ENCODE results near the gene GPC5. TPM values are rescaled to one million over a fixed set of nuclear protein-coding genes. Genes with fewer than 3 reads are reported as not detected.
"Not testable (repeated sequence)": the region's sequence is repeated elsewhere in the genome, so short reads cannot be mapped to it uniquely, and the experiment has no call there.

GPC5 gene
- total RNA-seq, 1 experiment from 2014 or later = 0.11 TPM

- no peak for DNase-seq (ENCODE audit: low read depth)
These were observed 1321.4 kb downstream of the GPC5 start for GRCh38 chr13:92719868-92720267.

DNA sequence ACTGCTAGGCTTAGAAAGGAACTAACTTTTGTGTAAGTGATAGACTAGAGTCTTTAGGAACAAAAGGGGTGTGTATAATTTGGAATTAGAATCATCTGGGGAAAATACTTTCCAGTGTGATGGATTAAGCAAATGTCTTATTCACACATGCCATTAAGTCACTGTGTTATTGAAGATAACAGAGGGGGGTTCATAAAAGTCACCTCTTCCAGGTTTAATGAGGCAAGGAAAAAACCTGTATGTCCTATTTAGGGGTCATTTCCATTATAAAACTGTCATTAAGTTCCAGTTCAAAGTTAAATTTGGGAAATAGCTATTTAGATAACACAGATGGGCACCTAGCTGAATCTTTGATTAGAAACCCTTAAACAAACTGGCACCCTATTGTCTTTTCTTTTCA is 1323.2 kb downstream of the GPC5 start:
- DNase-seq (ENCODE audit: low read depth) = no peak

- no peak for DNase-seq (ENCODE audit: low read depth)
These were observed 1328.7 kb downstream of the GPC5 start for GRCh38 chr13:92727118-92727517.

DNA sequence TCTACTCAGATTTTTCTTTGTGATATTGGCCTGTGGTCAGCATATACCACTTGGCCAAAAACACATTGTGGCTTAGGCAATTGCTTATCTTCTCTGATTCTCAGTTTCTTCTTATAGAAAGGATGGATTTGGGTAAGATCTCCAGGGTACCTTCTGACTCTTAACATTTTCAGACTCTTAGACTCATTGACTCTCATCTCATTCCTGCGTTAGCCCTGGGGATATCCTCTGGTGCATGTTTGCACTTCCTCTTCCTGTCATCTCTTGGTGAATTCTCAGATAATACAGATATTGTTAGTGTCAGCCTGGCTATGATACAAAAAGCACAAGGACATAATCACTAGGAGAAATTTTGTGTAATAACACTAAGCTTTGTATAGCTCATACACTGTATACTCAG is 1335.6 kb downstream of the GPC5 start:
- no peak for DNase-seq (ENCODE audit: low read depth)

- no peak for DNase-seq (ENCODE audit: low read depth)
These were observed 1336.1 kb downstream of the GPC5 start for GRCh38 chr13:92734545-92734944.

DNA sequence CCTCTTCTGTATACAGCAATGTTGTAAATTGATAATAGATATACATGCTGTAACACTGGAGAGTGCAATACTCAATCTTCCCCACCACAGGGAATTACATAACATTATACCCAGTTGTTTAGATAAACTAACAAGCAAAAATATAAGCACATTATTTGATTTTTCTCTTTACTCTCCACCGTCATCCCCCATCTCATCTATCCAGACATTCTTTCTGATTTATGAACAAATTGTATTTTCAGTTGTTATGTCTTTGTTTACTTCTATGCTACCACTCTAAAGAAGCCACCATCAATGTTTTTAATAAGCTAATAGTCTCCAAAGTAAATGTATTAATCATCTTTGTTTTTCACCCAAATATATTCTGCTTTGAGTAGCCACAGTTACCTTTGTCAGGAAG is 1337.5 kb downstream of the GPC5 start:
- DNase-seq (ENCODE audit: low read depth) = no peak

GRCh38 chr13:92739306-92739818 is 1340.9 kb downstream of the GPC5 start:
- no peak for DNase-seq (ENCODE audit: low read depth)

DNA sequence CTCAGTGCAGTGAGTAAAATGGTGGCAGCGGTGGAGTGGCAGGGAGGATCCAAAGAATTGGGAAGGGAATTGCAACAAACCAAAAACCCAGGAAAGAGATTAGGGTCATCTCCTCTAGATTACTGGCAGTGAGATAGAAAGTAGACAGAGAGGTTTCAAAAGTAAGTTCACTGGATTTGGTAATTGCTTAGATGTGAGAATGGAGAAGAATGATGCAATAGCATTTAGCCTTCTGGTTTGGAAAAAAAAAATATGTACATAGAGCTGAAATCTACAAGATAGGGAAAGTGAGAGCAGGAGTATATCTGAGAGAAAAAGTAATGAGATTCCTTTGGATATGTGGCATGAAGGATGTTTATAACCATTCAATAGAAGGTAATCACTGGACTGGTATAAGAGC is 1345.6 kb downstream of the GPC5 start:
- no peak for DNase-seq (ENCODE audit: low read depth)

DNA sequence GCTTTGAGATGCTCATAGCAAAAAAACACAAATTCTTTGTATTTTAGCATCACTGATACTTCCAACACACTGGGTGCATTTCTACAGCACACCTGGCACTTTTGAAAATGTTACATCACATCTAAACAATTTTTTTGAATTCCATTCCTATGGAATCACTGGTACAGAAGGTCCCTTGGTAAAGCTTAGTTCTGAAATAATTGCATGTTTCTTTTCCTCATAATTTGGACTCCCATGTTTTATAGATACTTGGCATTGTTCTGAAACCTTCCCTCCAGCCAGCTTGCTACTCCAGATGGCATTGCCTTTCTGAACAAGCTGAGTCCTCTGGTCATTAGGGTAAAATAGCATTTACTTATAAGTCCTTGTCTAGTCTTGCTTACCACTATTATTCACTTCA is 1346.8 kb downstream of the GPC5 start:
- DNase-seq (ENCODE audit: low read depth) = peak; percentile 15

DNA sequence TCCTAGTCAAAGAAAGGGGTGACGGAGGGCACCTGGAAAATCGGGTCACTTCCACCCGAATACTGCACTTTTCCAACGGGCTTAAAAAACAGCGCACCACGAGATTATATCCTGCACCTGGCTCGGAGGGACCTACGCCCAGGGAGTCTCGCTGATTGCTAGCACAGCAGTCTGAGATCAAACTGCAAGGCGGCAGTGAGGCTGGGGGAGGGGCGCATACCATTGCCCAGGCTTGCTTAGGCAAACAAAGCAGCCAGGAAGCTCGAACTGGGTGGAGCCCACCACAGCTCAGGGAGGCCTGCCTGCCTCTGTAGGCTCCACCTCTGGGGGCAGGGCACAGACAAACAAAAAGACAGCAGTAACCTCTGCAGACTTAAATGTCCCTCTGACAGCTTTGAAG is 1354.3 kb downstream of the GPC5 start:
- not testable (repeated sequence) for DNase-seq (ENCODE audit: low read depth)

DNA sequence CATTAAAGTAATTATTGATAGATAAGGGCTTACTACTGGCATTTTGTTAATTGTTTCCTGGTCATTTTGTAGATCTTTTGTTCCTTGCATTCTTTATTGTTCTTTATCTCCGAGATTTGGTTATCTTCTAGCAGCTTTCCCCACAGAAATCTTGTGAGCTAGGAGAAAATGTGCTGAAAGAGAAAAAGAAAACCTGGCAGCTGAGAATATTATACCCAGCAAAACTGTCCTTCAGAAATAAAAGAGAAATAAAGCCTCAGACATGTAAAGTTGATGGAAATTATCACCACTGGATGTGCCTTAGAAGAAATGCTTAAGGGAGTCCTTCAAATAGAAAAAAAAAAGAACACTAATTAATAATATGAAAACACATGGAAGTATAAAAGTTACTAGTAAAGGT is 1363.3 kb downstream of the GPC5 start:
- no peak for DNase-seq (ENCODE audit: low read depth)

- no peak for DNase-seq (ENCODE audit: low read depth)
These were observed 1369.0 kb downstream of the GPC5 start for GRCh38 chr13:92767468-92767867.

DNA sequence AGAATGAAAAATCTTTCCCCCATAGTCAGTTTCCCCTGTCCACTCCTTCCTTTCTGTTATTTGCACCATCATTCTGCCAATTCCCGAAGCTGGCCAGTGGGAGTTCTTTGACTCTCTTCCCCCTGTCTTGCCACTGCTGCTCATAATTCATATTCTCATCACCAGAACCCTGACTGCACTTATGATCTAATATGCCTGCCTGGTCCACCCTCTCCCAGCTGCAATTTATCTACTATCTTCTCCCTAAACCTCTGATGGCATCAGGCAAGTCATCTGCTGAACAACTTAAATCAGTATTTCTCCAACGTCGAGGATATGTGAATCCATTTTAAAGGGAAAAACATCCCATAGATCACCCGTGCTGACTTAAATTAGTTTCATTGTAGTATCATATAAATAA is 1370.2 kb downstream of the GPC5 start:
- no peak for DNase-seq (ENCODE audit: low read depth)

- DNase-seq (ENCODE audit: low read depth) = no peak
These were observed 1370.6 kb downstream of the GPC5 start for GRCh38 chr13:92769046-92769445.

GRCh38 chr13:92775658-92776057 is 1377.2 kb downstream of the GPC5 start:
- no peak for DNase-seq (ENCODE audit: low read depth)

DNA sequence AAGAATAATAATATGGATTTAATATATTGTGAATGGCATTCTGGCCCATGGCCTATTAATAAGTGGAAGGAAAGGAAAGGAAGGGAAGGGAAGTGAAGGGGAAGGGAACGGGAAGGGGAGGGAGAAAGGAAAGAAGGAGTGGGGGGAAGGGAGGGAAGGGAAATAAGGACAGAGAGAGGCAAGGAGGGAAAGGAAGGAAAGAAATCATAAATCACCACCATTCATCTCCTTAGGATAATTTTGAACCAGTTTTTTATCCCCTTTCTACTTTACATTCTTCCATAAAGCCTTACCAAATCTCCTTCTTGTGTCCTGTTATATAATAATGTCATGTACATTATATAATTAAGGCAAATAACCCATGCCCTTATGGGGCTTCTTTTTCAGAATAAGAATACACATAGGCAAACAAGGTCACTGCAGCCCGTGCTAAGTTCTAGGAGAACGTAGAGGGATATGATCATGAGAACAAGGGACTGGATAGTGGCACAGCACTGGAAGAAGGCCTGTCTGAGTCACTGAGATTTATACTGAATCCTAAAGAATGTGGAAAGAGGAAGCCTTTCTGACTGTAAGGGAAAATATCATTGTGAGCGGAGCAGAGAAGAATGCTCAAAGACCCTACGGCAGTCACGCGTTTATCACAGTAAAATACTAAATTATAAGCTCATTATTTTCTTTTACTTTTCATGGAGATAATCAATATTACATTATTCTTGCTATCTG is 1383.7 kb downstream of the GPC5 start:
- no peak for DNase-seq (ENCODE audit: low read depth)

DNA sequence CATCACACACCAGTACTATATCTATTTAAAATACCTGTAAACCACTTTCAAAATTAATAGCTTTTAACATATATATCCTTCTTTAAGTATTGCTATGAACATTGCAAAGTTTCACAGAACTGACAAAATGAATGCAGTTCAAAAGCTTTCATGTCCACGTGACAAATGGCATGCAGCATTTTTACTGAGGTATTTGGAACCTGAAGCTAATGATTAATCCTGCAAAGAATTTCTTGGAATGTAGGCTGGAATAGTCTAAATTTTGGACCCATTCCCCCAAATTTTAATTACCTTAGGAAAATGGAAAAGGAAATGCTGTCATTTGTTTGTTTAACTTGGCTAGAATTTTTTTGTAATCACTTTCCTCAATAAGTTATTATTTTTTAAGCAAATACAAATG is 1404.4 kb downstream of the GPC5 start:
- DNase-seq (ENCODE audit: low read depth) = no peak

- peak; percentile 64 for DNase-seq (ENCODE audit: low read depth)
These were observed 1405.9 kb downstream of the GPC5 start for GRCh38 chr13:92804346-92804745.

DNA sequence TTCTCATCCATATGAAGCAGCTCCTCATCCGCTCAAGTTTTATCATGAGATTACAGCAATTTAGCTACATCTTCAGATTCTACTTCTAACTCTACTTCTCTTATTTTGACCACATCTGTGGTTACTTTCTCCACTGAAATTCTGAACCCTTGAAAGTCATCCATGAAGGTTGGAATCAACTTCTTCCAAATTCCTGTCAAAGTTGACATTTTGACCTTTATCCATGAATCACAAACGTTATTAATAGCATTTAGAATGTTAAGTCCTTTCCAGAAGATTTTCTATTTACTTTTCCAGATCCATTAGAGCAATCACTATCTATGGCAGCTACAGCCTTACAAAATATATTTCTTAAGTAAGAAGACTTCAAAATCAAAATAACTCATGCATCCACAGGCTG is 1406.5 kb downstream of the GPC5 start:
- peak; percentile 49 for DNase-seq (ENCODE audit: low read depth)

GRCh38 chr13:92805766-92806165 is 1407.3 kb downstream of the GPC5 start:
- DNase-seq (ENCODE audit: low read depth) = no peak

- DNase-seq (ENCODE audit: low read depth) = peak; percentile 43
These were observed 1407.8 kb downstream of the GPC5 start for GRCh38 chr13:92806215-92806614.

- DNase-seq (ENCODE audit: low read depth) = no peak
These were observed 1408.9 kb downstream of the GPC5 start for GRCh38 chr13:92807353-92807752.

GRCh38 chr13:92807966-92808365 is 1409.5 kb downstream of the GPC5 start:
- DNase-seq (ENCODE audit: low read depth) = no peak

DNA sequence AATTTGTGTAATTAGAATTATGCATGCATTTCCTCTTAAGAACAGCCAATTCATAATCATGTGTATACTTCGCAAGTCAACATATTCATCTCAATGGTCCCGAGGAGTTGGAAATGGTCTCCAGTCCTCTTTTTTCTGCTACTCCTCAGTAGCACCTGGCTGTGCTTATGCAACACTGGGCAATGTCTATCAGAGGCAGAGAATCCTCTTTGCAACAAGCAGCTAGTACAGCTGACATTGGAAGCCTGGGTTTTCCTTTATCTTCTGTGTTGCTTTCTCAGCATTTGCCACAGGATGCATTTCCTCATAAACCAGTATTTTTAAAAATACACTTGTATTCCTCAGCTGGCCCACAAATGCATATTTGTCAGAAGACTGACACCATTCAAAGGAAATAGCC is 1422.9 kb downstream of the GPC5 start:
- DNase-seq (ENCODE audit: low read depth) = no peak
